HCEC 1CT (cell line): Measurements from ENCODE around the gene IFI27L2.
"Not testable (repeated sequence)": the region's sequence is repeated elsewhere in the genome, so short reads cannot be mapped to it uniquely, and the experiment has no call there.

Experiments used
- DNase-seq: peaks from one replicate; pipeline ENCODE4 v3.0.0-alpha.2; 2017

IFI27L2 gene

GRCh38 chr14:94129111-94129757, at the start of gene IFI27L2:
TSS of gene IFI27L2 (minus strand) at chr14:94129604. CDS start at chr14:94129564, 40 bp downstream.
- DNase-seq = peak; percentile 85

GRCh38 chr14:94177806-94178205, 48.4 kb upstream of the IFI27L2 start:
- no peak for DNase-seq

GRCh38 chr14:94176808-94177207, 47.4 kb upstream of the IFI27L2 start:
- no peak for DNase-seq

- no peak for DNase-seq
Observed at GRCh38 chr14:94175747-94176146, 46.3 kb upstream of the IFI27L2 start.

GRCh38 chr14:94175011-94175745, 45.8 kb upstream of the IFI27L2 start:
- DNase-seq = no peak

GRCh38 chr14:94174604-94175010, 45.2 kb upstream of the IFI27L2 start:
- no peak for DNase-seq

- peak; percentile 75 for DNase-seq
Observed at GRCh38 chr14:94173885-94174603, 44.6 kb upstream of the IFI27L2 start, which contains the start of gene PPP4R4. TSS of gene PPP4R4 (plus strand) at chr14:94174322. CDS start at chr14:94174466, 144 bp downstream.

GRCh38 chr14:94173471-94173884, 44.1 kb upstream of the IFI27L2 start:
- no peak for DNase-seq

- no peak for DNase-seq
Observed at GRCh38 chr14:94172545-94172944, 43.1 kb upstream of the IFI27L2 start.

GRCh38 chr14:94171208-94171607, 41.8 kb upstream of the IFI27L2 start:
- peak; percentile 32 for DNase-seq

GRCh38 chr14:94170136-94170535, 40.7 kb upstream of the IFI27L2 start:
- DNase-seq = no peak

- no peak for DNase-seq
Observed at GRCh38 chr14:94165744-94166143, 36.3 kb upstream of the IFI27L2 start.

GRCh38 chr14:94164685-94165431, 35.5 kb upstream of the IFI27L2 start:
- DNase-seq = no peak

- no peak for DNase-seq
Observed at GRCh38 chr14:94163796-94164195, 34.4 kb upstream of the IFI27L2 start.

GRCh38 chr14:94162466-94162865, 33.1 kb upstream of the IFI27L2 start:
- no peak for DNase-seq

GRCh38 chr14:94161981-94162380, 32.6 kb upstream of the IFI27L2 start:
- DNase-seq = no peak

- DNase-seq = no peak
Observed at GRCh38 chr14:94161058-94161457, 31.7 kb upstream of the IFI27L2 start.

GRCh38 chr14:94158239-94158883, 29.0 kb upstream of the IFI27L2 start:
- no peak for DNase-seq

GRCh38 chr14:94157197-94157596, 27.8 kb upstream of the IFI27L2 start:
- DNase-seq = no peak

- not testable (repeated sequence) for DNase-seq
Observed at GRCh38 chr14:94156143-94156542, 26.7 kb upstream of the IFI27L2 start.

- no peak for DNase-seq
Observed at GRCh38 chr14:94153750-94154342, 24.4 kb upstream of the IFI27L2 start.

- DNase-seq = no peak
Observed at GRCh38 chr14:94152676-94153075, 23.3 kb upstream of the IFI27L2 start.
